HEK293 (cell line): ENCODE measurements around the gene MKRN1.
"Not testable (repeated sequence)": the region's sequence is repeated elsewhere in the genome, so short reads cannot be mapped to it uniquely, and the experiment has no call there.

Source experiments
- GLI4 ChIP-seq: fragments of 450-650 bp; formaldehyde crosslinking; IDR thresholded peaks from 2 replicates; pipeline ENCODE4 v1.5.1; 2016; ENCODE audit warnings: missing biosample characterization, missing genetic modification characterization
- SALL2 ChIP-seq: fragments of 450-650 bp; formaldehyde crosslinking; IDR thresholded peaks from 2 replicates; pipeline ENCODE4 v1.5.0; 2017; ENCODE audit warnings: missing biosample characterization, mild to moderate bottlenecking, missing genetic modification characterization, borderline replicate concordance
- YY1 ChIP-seq: fragments of 450-650 bp; formaldehyde crosslinking; IDR thresholded peaks from 2 replicates; pipeline ENCODE4 v1.5.1; 2018; ENCODE audit warnings: missing biosample characterization, missing genetic modification characterization
- ZBTB21 ChIP-seq: fragments of 450-650 bp; formaldehyde crosslinking; IDR thresholded peaks from 2 replicates; pipeline ENCODE4 v1.5.1; 2017; ENCODE audit warnings: missing biosample characterization, missing genetic modification characterization
- ZBTB44 ChIP-seq: fragments of 450-650 bp; IDR thresholded peaks from 2 replicates; pipeline ENCODE4 v1.5.1; 2018; ENCODE audit warnings: missing biosample characterization, mild to moderate bottlenecking, missing genetic modification characterization
- ZNF121 ChIP-seq: fragments of 450-650 bp; formaldehyde crosslinking; IDR thresholded peaks from 2 replicates; pipeline ENCODE4 v1.5.1; 2016; ENCODE audit warnings: missing biosample characterization, missing genetic modification characterization
- ZNF654 ChIP-seq: fragments of 450-650 bp; formaldehyde crosslinking; IDR thresholded peaks from 2 replicates; pipeline ENCODE4 v1.5.1; 2016; ENCODE audit warnings: low read depth, missing biosample characterization, missing genetic modification characterization
- ZNF791 ChIP-seq: fragments of 450-650 bp; formaldehyde crosslinking; IDR thresholded peaks from 2 replicates; pipeline ENCODE4 v1.5.1; 2016; ENCODE audit warnings: missing biosample characterization, missing genetic modification characterization
- TF ChIP-seq, protein P1 (sequence below): fragments of 450-650 bp; formaldehyde crosslinking; IDR thresholded peaks from 2 replicates; pipeline ENCODE4 v1.5.1; 2016; ENCODE audit warnings: missing biosample characterization, missing genetic modification characterization

GRCh38 chr7:140415816-140416215 is 63.5 kb downstream of the MKRN1 start:
- TF ChIP-seq ZNF121: peak; percentile 57; the same call in 1 of the 2 replicates
- not testable (repeated sequence) for TF ChIP-seq ZNF654 (tag by site-specific recombination); ZBTB44 (tag by site-specific recombination); ZNF791 (tag by site-specific recombination); YY1; ZBTB21 (tag by site-specific recombination); SALL2 (tag by site-specific recombination); GLI4 (tag by site-specific recombination)
- TF ChIP-seq, protein P1, sequence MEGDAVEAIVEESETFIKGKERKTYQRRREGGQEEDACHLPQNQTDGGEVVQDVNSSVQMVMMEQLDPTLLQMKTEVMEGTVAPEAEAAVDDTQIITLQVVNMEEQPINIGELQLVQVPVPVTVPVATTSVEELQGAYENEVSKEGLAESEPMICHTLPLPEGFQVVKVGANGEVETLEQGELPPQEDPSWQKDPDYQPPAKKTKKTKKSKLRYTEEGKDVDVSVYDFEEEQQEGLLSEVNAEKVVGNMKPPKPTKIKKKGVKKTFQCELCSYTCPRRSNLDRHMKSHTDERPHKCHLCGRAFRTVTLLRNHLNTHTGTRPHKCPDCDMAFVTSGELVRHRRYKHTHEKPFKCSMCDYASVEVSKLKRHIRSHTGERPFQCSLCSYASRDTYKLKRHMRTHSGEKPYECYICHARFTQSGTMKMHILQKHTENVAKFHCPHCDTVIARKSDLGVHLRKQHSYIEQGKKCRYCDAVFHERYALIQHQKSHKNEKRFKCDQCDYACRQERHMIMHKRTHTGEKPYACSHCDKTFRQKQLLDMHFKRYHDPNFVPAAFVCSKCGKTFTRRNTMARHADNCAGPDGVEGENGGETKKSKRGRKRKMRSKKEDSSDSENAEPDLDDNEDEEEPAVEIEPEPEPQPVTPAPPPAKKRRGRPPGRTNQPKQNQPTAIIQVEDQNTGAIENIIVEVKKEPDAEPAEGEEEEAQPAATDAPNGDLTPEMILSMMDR (tag by site-specific recombination): not testable (repeated sequence)
